HepG2 (cell line): ENCODE data around the gene ATP8A2. TPM values are rescaled to one million over a fixed set of nuclear protein-coding genes. Genes with fewer than 3 reads are reported as not detected.

Experiments used
- ATAC-seq: fragments of 200-7000 bp; cut with Tn5 transposase; 3 replicates; pipeline ENCODE4 v1.9.1; 2020; ENCODE audit warnings: mild to moderate bottlenecking, moderate library complexity
- BruUV-seq: library from RNA; stranded (reverse); fragments of 400-500 nt; replicated peaks from 2 replicates; lab custom pipeline; 2021; lab: Mats Ljungman, UMichigan
- CTCF ChIA-PET: fragments of 300-600 bp; formaldehyde crosslinking; extraction: SDS; loops from one replicate; lab custom pipeline; 2021; ENCODE audit warnings: low total read pairs, inconsistent platforms, low intra/inter-chr PET ratio; lab: Yijun Ruan, JAX
- POLR2A ChIA-PET: fragments of 350-600 bp; sonication (Branson Sonifier 250); formaldehyde crosslinking; loops from one replicate; lab custom pipeline; 2020; ENCODE audit warnings: antibody characterized with exemption, inconsistent platforms; lab: Yijun Ruan, JAX
- DNase-seq: peaks from one replicate; pipeline ENCODE4 v3.0.0-alpha.2; 2015; ENCODE audit warnings: low spot score
- FAIRE-seq: peaks from 3 replicates; lab custom pipeline; 2011; peaks lifted over from hg19 to GRCh38; lab: Jason Lieb, UNC
- H2AFZ ChIP-seq: one replicate; pipeline ENCODE4 v1.6.1; 2011; ENCODE audit warnings: low read length, inconsistent platforms
- H3K27ac ChIP-seq: fragments of 300-600 bp; 3 replicates; pipeline ENCODE4 v1.8.0; 2011; ENCODE audit warnings: mixed run types, mild to moderate bottlenecking, mixed read lengths, low read length, inconsistent platforms; ENCODE audit not compliant: insufficient read depth; ENCODE audit errors: extremely low read length
- H3K27me3 ChIP-seq, 2 experiments: fragments of 200-600 bp in 1 of 2; 2 replicates in 1 of 2; 3 replicates in 1 of 2; pipeline versions ENCODE4 v1.6.0 to v1.8.0; 2011; ENCODE audit warnings: low read length in 2 of 2, mild to moderate bottlenecking in 2 of 2, moderate library complexity in 2 of 2, inconsistent platforms in 1 of 2; ENCODE audit not compliant: insufficient read depth in 2 of 2, control insufficient read depth in 1 of 2
- H3K36me3 ChIP-seq, 2 experiments: fragments of 200-600 bp in 1 of 2; replicated peaks in 1 of 2; 2 replicates in 1 of 2; 3 replicates in 1 of 2; pipeline versions ENCODE4 v1.5.1 to v1.8.0; 2011; ENCODE audit warnings: low read length in 2 of 2, inconsistent platforms in 1 of 2; ENCODE audit not compliant: insufficient read depth in 2 of 2, control insufficient read depth in 1 of 2
- H3K4me1 ChIP-seq: 2 replicates; pipeline ENCODE4 v1.5.1; 2012; ENCODE audit warnings: low read length, inconsistent platforms; ENCODE audit not compliant: insufficient read depth
- H3K4me2 ChIP-seq: 2 replicates; pipeline ENCODE4 v1.6.0; 2011; ENCODE audit warnings: low read depth, low read length, inconsistent platforms
- H3K4me3 ChIP-seq, 3 experiments: fragments of 200-600 bp in 1 of 3; sonication (generic), shearing (Covaris generic) in 1 of 3; replicated peaks in 1 of 3; 2 replicates each; pipeline ENCODE4 v1.5.1; 2011 to 2016; ENCODE audit warnings: low read length in 3 of 3, inconsistent platforms in 2 of 3, low read depth in 2 of 3, mild to moderate bottlenecking in 2 of 3, control low read depth in 1 of 3, mixed read lengths in 1 of 3; ENCODE audit not compliant: insufficient read depth in 1 of 3
- H3K79me2 ChIP-seq: one replicate; pipeline ENCODE4 v1.6.1; 2011; ENCODE audit warnings: low read length, inconsistent platforms; ENCODE audit not compliant: insufficient read depth
- H3K9ac ChIP-seq: 2 replicates; pipeline ENCODE4 v1.6.0; 2011; ENCODE audit warnings: mild to moderate bottlenecking, low read depth, low read length, inconsistent platforms; ENCODE audit not compliant: insufficient read depth
- H3K9me3 ChIP-seq: 2 replicates; pipeline ENCODE4 v1.5.1; 2012; ENCODE audit warnings: mild to moderate bottlenecking, low read length
- H4K20me1 ChIP-seq: 2 replicates; pipeline ENCODE4 v1.6.0; 2011; ENCODE audit warnings: inconsistent platforms, mild to moderate bottlenecking, low read length, moderate library complexity; ENCODE audit not compliant: insufficient read depth
- AHR ChIP-seq: IDR thresholded peaks from 2 replicates; pipeline ENCODE4 v1.6.1; 2018; ENCODE audit warnings: missing genetic modification reagents, missing compliant biosample characterization
- BRD4 ChIP-seq: sonication (generic); formaldehyde crosslinking; IDR thresholded peaks from 2 replicates; pipeline ENCODE4 v1.4.0; 2020; ENCODE audit warnings: missing genetic modification reagents
- DNMT3B ChIP-seq: conservative IDR thresholded peaks from 2 replicates; pipeline ENCODE4 v1.6.1; 2016; ENCODE audit warnings: missing biosample characterization, control low read depth
- ELF3 ChIP-seq: IDR thresholded peaks from 2 replicates; pipeline ENCODE4 v1.6.1; 2016; ENCODE audit warnings: missing genetic modification reagents, missing compliant biosample characterization
- GLI4 ChIP-seq: sonication (generic); formaldehyde crosslinking; IDR thresholded peaks from 2 replicates; pipeline ENCODE4 v1.5.1; 2020; ENCODE audit warnings: missing genetic modification reagents, mild to moderate bottlenecking, moderate library complexity, borderline replicate concordance
- KDM4B ChIP-seq: sonication (generic); formaldehyde crosslinking; IDR thresholded peaks from 2 replicates; pipeline ENCODE4 v1.4.0; 2020; ENCODE audit warnings: missing genetic modification reagents
- MTERF4 ChIP-seq: sonication (generic); formaldehyde crosslinking; IDR thresholded peaks from 2 replicates; pipeline ENCODE4 v1.8.0; 2023; ENCODE audit warnings: mild to moderate bottlenecking, missing genetic modification reagents
- MTF1 ChIP-seq: sonication (generic); formaldehyde crosslinking; IDR thresholded peaks from 2 replicates; pipeline ENCODE4 v1.5.0; 2020; ENCODE audit warnings: missing genetic modification reagents
- NR1H2 ChIP-seq: sonication (generic); formaldehyde crosslinking; IDR thresholded peaks from 2 replicates; pipeline ENCODE4 v1.8.1; 2022; ENCODE audit warnings: low read depth, missing genetic modification reagents, borderline replicate concordance
- RAD51 ChIP-seq: fragments of 450-650 bp; IDR thresholded peaks from 2 replicates; pipeline ENCODE4 v1.6.1; 2016; ENCODE audit warnings: borderline replicate concordance
- SMARCE1 ChIP-seq: fragments of 450-650 bp; IDR thresholded peaks from 2 replicates; pipeline ENCODE4 v1.6.1; 2017; ENCODE audit warnings: borderline replicate concordance
- THAP11 ChIP-seq: IDR thresholded peaks from 2 replicates; pipeline ENCODE4 v1.6.1; 2016; ENCODE audit warnings: missing biosample characterization, missing genetic modification reagents
- TRAFD1 ChIP-seq: sonication (generic); formaldehyde crosslinking; IDR thresholded peaks from 2 replicates; pipeline ENCODE4 v1.5.1; 2020; ENCODE audit warnings: missing genetic modification reagents, mild to moderate bottlenecking, borderline replicate concordance
- TRIM24 ChIP-seq: sonication (generic); formaldehyde crosslinking; IDR thresholded peaks from 2 replicates; pipeline ENCODE4 v1.8.0; 2022; ENCODE audit warnings: mild to moderate bottlenecking, missing genetic modification reagents
- ZNF230 ChIP-seq: sonication (generic); formaldehyde crosslinking; IDR thresholded peaks from 2 replicates; pipeline ENCODE4 v1.4.0; 2020; ENCODE audit warnings: mild to moderate bottlenecking, missing genetic modification reagents
- ZNF280B ChIP-seq: sonication (generic); formaldehyde crosslinking; IDR thresholded peaks from 2 replicates; pipeline ENCODE4 v1.5.0; 2020; ENCODE audit warnings: missing genetic modification reagents, mild to moderate bottlenecking, borderline replicate concordance
- WGBS: methylation state at CpG from one replicate; pipeline ENCODE4 v1.1.6; 2017; ENCODE audit warnings: low lambda C conversion rate; 5-methylcytosine and 5-hydroxymethylcytosine counted together
- in situ Hi-C: cut with HindIII; loops from 2 replicates; pipeline ENCODE4 v1.10.0; 2017; ENCODE audit warnings: low pct_unique_long_range_greater_than_20kb; ENCODE audit not compliant: extremely low pct_ligation_motif_present
- intact Hi-C: fragments of 100-400 bp; cut with micrococcal nuclease; formaldehyde crosslinking; loops from one replicate; pipeline ENCODE4 v1.10.0; 2022; ENCODE audit not compliant: unreplicated experiment
- polyA plus RNA-seq, 8 experiments: library from polyadenylated mRNA; depleted of rRNA in 3 of 8; stranded (reverse) in 7 of 8; unstranded in 1 of 8; fragments of >200 nt; fragmentation: Illumina TruSeq in 4 of 8; extraction: Trizol in 4 of 8; gene quantifications; 2 replicates each; pipeline versions ENCODE4 v1.2.1 to v1.2.3, GENCODE V29; 2011 to 2016; ENCODE audit warnings: low read depth in 4 of 8, missing spikeins in 1 of 8, mixed read lengths in 1 of 8; ENCODE audit not compliant: insufficient read depth in 1 of 8
- total RNA-seq, 5 experiments: library from RNA; depleted of rRNA; stranded (reverse); fragments of >200 nt; fragmentation: Illumina TruSeq; extraction: Trizol; gene quantifications; 2 replicates each; pipeline ENCODE4 v1.2.3, GENCODE V29; 2016; ENCODE audit warnings: low read depth in 1 of 5

ATP8A2 gene
- total and polyA plus RNA-seq, 2 of the 13 experiments (the other 11 are each of a cell fraction or from before 2014, with no cell fraction given) = 0.09 TPM; not detected in 1

GRCh38 chr13:25783076-25783475, 411.3 kb downstream of the ATP8A2 start:
- no peak for ATAC-seq

More at GRCh38 chr13:25783076-25783475, 411.3 kb downstream of the ATP8A2 start:
- Histone ChIP-seq H3K4me1 (no peaks in the 10 kb centered on the region), H2AFZ (no peak overlapping the region), H3K79me2 (no peaks in the 10 kb centered on the region), H3K27ac (no peak overlapping the region), H3K27me3 (no peaks in the 10 kb centered on the region), H3K9me3 (no peaks in the 10 kb centered on the region), H3K4me2 (no peak overlapping the region), H3K4me3 (no peak overlapping the region), H3K36me3 (no peaks in the 10 kb centered on the region), H4K20me1 (no peaks in the 10 kb centered on the region), H3K9ac (no peak overlapping the region)
- no TSS peak for BruUV-seq
- CTCF ChIA-PET = no interaction called here
- DNase-seq = no peak
- WGBS = 79% methylated on average over 2 of the region's 2 CpGs
- intact Hi-C loops (no loop called here), in situ Hi-C loops (no loop called here)
- POLR2A ChIA-PET = no interaction called here
- no peak for TF ChIP-seq ELF3 (CRISPR knock-in tag)
- no peak for TF ChIP-seq AHR (CRISPR knock-in tag)
- no peak for TF ChIP-seq TRIM24 (CRISPR knock-in tag)
- TF ChIP-seq MTERF4 (CRISPR knock-in tag) = no peak
- TF ChIP-seq BRD4 (CRISPR knock-in tag) = no peak
- no peak for TF ChIP-seq SMARCE1
- no peak for TF ChIP-seq THAP11 (CRISPR knock-in tag)
- no peak for TF ChIP-seq NR1H2 (CRISPR knock-in tag)
- no peak for TF ChIP-seq ZNF280B (CRISPR knock-in tag)
- TF ChIP-seq TRAFD1 (CRISPR knock-in tag) = no peak
- no peak for TF ChIP-seq RAD51
- no peak for TF ChIP-seq GLI4 (CRISPR knock-in tag)
- no peak for TF ChIP-seq KDM4B (CRISPR knock-in tag)
- no peak for TF ChIP-seq DNMT3B (CRISPR knock-in tag)
- no peak for TF ChIP-seq MTF1 (CRISPR knock-in tag)
- TF ChIP-seq ZNF230 (CRISPR knock-in tag) = no peak
- FAIRE-seq = no peak
